UCSD-AML1 (cell line): ENCODE measurements around the gene ZSCAN5A.
"Not testable (repeated sequence)": the region's sequence is repeated elsewhere in the genome, so short reads cannot be mapped to it uniquely, and the experiment has no call there.

ENCODE experiments used
- DNase-seq: peaks from one replicate; lab custom pipeline; 2025; ENCODE audit not compliant: unreplicated experiment; lab: John Stamatoyannopoulos, UW

The ZSCAN5A gene

DNA sequence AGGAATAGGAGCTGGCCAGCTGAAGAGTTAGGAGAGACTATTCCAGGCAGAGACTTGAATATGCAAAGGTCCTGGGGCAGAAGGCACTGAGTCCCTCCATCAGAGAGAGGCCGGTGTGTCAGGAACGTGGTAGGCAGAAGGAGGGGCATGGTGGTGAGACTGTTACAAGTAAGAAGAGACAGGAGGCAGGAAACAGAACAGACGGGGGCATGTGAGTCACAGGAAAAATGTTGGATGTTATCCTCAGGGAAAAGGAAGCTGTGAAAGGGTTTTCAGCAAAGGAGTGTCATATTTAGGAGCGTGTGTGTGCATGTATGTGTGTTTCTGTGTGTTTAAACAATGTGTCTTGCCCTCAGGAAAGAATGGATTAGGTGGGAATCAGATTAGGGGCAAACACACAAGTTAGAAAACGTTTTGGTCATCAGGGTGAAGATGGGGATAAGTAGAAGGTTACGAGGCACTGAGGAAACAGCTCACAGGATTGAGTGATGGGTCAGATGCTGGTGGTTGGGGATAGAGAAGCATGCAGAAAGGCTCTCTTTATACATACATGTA lies 41.0 kb downstream of the ZSCAN5A start:
- no peak for DNase-seq

GRCh38 chr19:56272161-56272798 lies 42.4 kb downstream of the ZSCAN5A start, which contains the start of gene EDDM13:
Gene EDDM13, plus strand, starts transcription at chr19:56272748. Its CDS starts 87 bp downstream, at chr19:56272835.
- DNase-seq: no peak

- DNase-seq: no peak
These were observed 43.5 kb downstream of the ZSCAN5A start for GRCh38 chr19:56271151-56271550.

DNA sequence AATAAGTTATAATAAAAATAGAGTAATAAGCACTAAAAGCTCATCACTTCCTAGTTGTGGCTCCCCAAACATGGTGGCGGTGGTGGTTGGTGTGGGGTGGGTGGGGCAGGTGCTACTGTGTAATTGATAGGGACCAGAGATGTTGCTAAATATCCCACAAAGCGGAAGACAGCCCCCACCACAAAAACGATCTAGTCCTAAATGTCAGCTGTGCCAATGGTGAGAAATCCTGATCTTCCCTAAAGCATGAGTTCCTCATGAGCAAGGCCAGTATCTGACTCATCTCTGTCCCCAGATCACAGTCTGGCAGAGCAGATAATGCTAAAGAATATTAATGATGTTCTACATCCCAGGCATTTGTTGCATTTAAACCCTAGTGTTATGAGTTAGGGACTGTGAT lies 44.0 kb downstream of the ZSCAN5A start:
- no peak for DNase-seq

DNA sequence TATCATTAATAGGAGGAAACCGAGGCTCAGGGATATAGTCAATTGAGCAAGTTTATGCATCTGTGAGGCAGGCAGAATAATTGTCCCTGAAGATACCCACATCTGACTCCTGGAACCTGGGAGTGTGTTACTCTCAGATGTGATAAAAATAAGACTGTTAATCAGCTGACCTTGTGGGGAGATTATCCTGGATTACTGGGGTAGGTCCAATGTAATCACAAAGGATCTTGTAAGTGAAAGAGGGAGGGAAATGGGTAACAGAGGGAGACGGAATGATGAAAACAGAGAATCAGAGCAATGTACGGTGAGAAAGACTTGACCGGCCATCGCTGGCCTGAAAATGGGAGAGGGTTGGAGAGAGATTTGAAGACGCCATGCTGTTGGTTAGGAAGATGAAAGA lies 45.3 kb downstream of the ZSCAN5A start:
- DNase-seq: no peak

DNA sequence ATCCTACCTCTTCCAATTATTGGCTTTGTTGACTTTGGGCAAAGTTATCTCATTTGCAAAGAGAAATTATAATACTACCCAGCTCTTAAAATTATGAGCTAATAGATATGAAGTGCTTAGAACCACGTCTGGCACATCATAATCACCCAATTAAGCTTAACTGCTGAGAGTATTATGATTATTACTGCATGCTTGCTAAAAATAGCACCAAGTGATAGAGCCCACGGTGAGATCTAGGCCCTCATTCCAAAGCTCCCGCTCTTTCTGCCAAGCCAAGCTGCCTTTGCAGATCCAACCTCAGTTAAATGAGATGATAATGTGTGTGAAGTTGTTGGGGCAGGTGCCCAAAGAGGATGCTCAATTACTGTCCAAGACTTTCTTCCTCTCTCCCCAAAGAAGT lies 48.6 kb downstream of the ZSCAN5A start:
- DNase-seq: no peak

DNA sequence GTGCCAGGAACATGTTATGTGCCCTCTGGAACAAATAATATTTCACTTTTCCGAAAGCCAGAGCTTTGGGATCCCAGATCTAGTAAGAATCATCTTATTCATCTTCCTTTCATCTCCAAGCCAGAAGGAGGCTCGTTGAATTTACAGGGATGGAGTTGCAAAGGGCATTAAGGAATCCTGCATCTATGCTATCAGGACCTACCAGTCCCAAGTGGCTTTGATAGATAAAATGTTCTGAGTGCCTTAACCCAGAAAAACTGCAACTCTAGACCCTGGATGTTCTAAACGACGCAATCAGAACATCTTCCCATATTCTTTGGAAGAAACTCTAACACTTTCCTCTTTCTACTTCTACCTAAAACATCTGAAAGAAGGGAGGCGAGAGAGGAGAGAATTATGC lies 51.3 kb downstream of the ZSCAN5A start:
- DNase-seq: no peak

GRCh38 chr19:56261932-56262331 lies 52.7 kb downstream of the ZSCAN5A start:
- DNase-seq: not testable (repeated sequence)

GRCh38 chr19:56261145-56261544 lies 53.5 kb downstream of the ZSCAN5A start:
- no peak for DNase-seq

DNA sequence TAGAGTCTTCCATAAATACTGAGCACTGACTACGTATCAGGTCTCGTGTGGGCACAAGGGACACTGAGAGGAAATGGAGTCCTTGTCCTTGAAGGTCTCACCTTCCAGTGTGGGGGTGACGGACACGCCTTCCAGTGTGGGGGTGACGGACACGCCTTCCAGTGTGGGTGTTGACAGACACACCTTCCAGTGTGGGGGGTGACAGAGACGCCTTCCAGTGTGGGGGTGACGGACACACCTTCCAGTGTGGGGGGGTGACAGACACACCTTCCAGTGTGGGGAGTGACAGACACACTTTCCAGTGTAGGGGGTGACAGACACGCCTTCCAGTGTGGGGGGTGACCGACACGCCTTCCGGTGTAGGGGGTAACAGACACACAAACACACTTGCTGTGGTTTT lies 56.4 kb downstream of the ZSCAN5A start:
- no peak for DNase-seq

GRCh38 chr19:56253737-56254136 lies 60.9 kb downstream of the ZSCAN5A start:
- no peak for DNase-seq

GRCh38 chr19:56252699-56253422 lies 61.8 kb downstream of the ZSCAN5A start:
- peak; percentile 71 for DNase-seq

GRCh38 chr19:56248736-56249338 lies 65.8 kb downstream of the ZSCAN5A start:
- DNase-seq: not testable (repeated sequence)

DNA sequence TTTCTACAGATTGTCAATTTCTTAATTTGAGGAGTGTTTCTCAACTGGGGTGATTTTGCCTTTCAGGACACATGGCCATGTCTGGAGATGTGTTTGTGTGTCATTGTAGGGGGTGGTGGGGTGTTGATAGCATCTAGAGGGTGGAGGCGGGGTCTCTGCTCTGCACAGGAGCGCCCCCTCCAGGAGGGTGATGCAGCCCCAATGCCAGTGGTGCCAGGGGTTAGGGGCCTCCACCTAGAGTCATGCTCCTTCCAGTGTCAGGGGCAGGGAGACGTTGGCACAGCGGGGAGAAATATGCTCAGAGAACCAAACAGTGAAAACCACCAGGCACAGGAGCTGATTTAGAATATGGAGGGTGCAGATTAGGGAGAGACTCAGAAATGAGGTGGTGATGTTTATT lies 68.9 kb downstream of the ZSCAN5A start:
- not testable (repeated sequence) for DNase-seq

- no peak for DNase-seq
These were observed 69.4 kb downstream of the ZSCAN5A start for GRCh38 chr19:56245121-56245740.

DNA sequence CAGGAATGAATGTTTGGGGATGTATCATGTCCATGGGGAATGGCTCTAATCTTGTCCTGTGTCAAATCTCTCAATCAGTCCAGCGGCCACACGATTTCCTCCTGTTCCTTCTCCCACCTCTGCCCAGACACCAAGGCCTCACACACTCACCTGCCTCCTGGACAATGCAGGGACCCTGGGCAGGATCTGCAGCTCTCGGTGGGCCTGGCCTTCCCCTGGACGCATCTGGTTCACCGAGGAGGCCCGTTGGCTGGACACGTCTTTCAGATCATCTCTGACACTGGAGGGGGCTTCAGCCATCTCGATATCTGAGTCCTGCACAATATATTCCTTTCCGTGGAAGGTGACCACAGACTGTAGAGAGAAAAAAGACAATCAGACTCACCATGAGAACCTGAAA lies 91.2 kb downstream of the ZSCAN5A start:
- no peak for DNase-seq

DNA sequence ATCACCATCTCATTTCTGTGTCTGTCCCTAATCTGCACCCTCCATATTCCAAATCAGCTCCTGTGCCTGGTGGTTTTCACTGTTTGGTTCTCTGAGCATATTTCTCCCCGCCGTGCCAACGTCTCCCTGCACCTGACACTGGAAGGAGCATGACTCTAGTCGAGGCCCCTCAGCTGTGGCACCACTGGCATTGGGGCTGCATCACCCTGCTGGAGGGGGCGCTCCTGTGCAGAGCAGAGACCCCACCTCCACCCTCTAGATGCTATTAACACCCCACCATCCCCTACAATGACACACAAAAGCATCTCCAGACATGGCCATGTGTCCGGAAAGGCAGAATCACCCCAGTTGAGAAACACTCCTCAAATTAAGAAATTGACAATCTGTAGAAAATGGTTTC lies 91.7 kb downstream of the ZSCAN5A start:
- no peak for DNase-seq

GRCh38 chr19:56221851-56222250 lies 92.8 kb downstream of the ZSCAN5A start:
- no peak for DNase-seq

GRCh38 chr19:56221442-56221841 lies 93.2 kb downstream of the ZSCAN5A start:
- peak; percentile 12 for DNase-seq

- DNase-seq: no peak
These were observed 95.7 kb downstream of the ZSCAN5A start for GRCh38 chr19:56218961-56219360.
